GM18519 (cell line): ENCODE measurements around the gene PADI2.

Experiments used
- ATAC-seq: cut with Tn5 transposase; IDR thresholded peaks from one replicate; pipeline ENCODE4 v1.9.1; 2021; ENCODE audit warnings: mild to moderate bottlenecking, moderate library complexity; ENCODE audit not compliant: unreplicated experiment, low FRiP score

Gene PADI2

DNA sequence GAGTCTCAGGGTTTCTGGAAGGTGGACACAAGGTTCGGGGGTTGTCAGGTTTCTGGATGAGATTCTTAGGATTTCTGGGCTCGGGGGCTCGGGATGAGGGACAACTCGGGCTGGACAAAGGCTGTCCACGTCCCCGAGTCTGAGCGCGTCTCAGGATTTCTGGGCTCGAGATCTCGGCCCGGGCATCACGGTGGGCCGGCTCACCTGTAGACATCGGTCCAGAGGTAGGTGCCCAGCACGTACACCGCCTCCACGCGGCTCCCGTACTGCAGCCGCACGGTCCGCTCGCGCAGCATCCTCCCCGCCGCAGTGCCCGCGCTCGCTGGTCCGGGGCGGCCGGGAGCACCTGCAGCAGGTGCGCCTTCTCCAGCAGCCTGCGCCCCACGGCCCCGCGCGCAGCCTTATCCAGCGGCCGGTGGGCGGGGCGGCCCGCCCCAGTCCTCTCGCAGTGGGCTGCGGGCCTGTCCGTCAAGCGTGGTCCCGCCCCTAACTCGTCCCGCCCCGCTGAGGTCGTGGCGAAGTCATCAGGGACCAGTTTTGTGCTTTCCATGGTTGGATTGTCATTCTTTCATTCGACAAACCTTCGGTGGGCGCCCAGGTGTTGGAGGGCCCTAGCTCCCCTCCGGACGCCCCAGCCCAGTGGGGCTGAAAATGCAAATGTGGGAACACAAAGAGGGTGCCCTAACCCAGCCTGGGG is at the start of gene PADI2:
TSS of gene PADI2 (minus strand) at position 376 of the 697 bp plus-strand sequence. CDS start at position 296, 80 bp downstream.
- ATAC-seq: no peak

DNA sequence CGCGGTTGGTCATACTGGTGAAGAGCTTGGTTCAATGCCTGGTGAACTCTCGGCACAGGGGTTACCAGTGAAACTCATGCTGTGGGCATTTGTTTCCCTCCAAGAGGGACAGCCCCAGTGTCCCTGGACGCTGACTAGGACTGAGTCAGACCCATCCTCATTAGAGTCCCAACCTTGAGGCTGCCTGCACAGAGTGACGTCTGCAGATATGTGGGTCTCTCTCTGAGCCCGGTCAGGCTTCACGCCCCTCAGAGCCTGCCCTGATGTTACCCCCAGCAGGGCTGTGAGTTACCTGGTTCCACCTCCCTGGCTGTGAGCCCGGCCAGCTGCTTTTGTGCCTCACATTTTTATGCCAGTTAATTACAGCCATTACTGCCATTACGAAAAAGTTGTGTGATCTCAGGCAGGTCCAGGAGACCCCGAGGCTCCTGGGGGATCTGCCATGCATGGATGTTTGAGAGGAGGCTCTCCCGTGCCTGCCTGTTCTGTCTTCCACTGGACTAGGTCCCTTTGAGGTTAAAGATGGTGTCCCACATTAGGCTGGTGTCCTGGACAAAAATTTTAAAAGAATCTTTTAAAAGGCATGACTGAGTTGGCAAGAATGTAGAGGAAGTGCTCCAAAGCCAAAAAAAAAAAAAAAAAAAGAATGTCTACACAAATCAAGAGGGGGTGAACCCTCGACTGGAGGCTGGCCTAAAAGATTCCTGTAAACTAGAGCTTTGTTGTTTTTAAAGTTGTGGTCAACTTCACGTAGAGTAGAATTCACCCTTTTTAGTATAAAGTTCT is 49.0 kb upstream of the PADI2 start:
- no peak for ATAC-seq

DNA sequence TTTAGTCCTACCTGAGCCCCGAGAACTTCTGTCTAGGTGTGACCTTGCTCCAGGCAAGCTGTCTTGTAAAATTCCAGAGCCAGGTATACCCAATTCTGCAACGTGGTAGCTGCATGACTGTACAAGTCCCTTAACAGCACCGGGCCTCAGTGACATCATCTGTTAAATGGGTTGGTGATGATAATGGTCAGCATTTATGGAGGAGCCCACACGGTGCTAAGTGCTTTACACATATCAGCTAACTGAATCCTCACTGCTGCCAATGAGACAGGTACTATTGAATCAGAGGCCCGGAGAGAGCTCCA is 48.5 kb upstream of the PADI2 start:
- ATAC-seq: no peak

DNA sequence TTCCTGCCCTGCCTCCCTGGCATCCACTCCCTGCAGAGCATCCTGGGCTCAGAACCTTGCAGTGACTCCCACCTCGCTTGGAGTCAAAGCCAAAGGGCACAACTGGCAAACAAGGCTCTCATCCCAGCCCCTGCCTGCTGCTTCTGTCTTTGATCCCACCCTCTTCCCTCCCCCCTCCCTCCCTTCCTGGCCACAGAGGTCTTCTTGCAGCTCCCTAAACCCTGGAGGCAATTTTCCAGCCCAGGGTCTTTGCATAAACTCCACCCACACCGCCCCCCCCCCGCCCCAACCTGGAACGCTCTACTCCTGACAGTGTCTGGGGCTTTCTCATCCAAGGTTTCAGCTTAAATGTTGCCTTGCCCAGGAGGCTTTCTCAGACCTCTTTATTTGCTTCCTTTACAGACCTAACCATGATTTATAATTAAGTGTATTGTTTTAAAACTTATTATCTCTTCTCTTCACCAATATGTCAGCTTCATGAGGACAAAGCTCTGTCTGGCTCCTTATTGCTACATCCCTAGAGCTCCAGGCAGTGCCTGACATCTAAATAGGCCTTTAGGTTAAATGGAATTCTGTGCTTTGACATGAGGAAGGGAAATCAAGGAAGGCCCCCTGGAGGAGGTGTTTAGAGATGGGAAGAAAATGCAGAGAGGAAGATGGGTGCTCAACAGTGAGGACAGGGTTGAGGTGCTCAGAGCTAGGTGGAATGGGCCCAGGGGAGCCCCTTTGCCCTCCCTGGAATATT is 48.0 kb upstream of the PADI2 start:
- ATAC-seq: no peak

DNA sequence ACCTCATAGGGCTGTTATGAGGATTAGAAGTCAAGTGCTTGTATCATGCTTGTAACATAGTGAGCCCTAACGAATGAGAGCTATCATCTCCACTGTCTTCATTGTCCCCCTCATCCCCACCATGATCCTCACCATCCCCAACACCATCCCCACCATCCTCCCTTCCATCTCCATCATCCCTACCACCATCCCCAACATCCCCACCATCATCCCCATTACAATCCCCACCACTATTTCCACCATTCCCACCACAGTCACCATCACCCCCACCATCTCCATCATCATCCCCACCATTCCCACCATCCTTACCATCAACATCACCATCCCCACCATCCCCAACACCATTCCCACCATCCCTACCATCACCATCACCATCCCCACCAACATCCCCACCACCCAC is 46.6 kb upstream of the PADI2 start:
- no peak for ATAC-seq

GRCh38 chr1:17163789-17164666 is 44.8 kb upstream of the PADI2 start:
- ATAC-seq: no peak

GRCh38 chr1:17163371-17163770 is 44.1 kb upstream of the PADI2 start:
- no peak for ATAC-seq

DNA sequence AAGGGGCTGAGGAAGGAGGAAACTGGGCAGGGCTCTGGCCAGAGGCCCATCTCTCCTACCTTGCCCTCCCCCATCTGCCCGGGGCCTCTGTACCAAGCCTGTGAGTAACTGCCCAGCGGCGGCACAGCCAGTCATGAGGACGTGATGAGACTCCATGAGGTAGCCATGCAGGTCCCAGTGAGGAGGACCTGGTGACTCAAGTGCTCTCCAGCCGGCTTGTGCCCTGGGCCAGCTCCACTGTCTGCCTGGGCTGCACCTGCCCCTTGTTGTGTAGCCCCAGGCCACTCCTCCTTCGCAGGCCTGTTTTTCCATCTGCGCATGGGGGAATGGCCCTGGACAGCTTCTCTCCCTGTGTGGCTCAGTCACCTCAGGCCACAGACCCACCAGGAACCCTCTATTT is 43.7 kb upstream of the PADI2 start:
- ATAC-seq: no peak

- no peak for ATAC-seq
Measured at GRCh38 chr1:17161926-17162800, 42.9 kb upstream of the PADI2 start.

DNA sequence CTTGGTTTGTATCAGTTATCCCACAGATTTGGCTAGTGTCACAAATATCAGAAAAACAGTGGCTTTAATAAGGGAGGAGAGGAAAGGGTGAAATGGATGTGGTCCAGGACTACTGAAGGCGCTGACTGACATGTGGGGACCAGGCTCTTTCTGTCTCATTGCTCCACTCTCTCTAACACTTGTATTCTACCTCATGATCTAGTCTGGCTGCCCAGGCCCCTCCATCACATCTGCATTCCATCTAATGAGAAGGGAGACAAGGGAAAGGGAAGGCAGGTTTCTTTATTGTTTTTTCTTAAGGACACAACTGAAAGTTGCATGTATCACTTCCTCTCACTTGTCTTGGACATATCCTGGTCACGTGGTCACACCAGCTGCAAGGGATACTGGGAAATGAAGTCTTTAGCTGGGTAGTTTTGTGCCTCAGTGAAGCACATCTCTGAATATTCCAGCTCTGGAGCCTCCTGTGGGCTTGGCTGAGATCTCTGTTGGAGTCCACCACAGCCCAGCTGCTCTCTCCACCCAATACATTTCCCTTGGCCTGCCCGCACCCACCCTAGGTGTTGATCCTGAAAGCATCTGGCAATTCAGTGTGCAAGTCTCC is 42.0 kb upstream of the PADI2 start:
- no peak for ATAC-seq

DNA sequence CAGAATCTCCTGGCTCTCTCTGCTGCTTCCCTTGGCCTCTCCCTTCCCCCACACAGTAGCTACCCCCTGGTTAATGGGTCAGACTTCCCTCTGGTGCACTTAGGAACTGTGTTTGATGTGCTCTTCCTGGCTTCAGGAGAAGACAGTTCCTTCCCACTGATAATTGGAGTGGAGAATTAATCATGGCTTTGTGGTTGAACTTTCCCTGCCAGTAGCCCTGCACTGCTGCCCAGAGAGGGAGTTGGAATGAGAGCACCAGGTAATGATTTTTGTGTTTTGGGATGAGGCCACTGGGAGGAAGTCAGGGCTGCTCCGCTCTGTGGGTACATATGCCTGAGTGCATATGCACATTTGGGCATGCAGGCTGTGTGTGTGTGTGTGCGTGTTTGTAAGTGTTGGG is 39.7 kb upstream of the PADI2 start:
- no peak for ATAC-seq

DNA sequence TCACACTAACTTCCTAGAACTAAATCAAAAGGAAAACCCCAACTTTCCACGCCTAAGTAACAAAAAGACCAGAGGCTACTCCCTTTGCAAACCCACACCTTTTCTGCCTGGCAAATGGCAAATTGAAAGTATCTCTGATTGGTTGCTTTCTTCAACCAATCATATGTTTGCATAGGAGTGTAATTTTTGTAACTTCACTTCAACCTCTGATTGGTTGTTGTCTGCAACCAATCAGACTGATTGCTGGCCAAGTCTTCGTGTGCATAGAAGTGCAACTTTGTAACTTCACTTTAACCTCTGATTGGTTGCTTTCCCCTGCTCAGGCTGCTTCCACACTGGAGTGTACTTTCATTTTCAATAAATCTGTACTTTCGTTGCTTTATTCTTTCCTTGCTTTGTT is 36.9 kb upstream of the PADI2 start:
- no peak for ATAC-seq

- no peak for ATAC-seq
Measured at GRCh38 chr1:17155257-17155920, 36.1 kb upstream of the PADI2 start.

GRCh38 chr1:17149771-17150170 is 30.5 kb upstream of the PADI2 start:
- no peak for ATAC-seq

- no peak for ATAC-seq
Measured at GRCh38 chr1:17148950-17149608, 29.8 kb upstream of the PADI2 start.

- ATAC-seq: no peak
Measured at GRCh38 chr1:17145648-17146047, 26.4 kb upstream of the PADI2 start.

GRCh38 chr1:17143760-17144159 is 24.5 kb upstream of the PADI2 start:
- ATAC-seq: no peak
